Gastroesophageal sphincter (tissue), 4 donors: ENCODE data around the gene LGI2. TPM values are rescaled to one million over a fixed set of nuclear protein-coding genes. Genes with fewer than 3 reads are reported as not detected.

Experiments used
- ATAC-seq: fragments of 150-250 bp; one replicate; pipeline ENCODE4 v1.9.1; 2016; ENCODE audit warnings: mild to moderate bottlenecking, moderate library complexity
- H3K27ac ChIP-seq, 4 donors: fragments of 200-600 bp; sonication (generic) in 3 of 4; 1 replicate in 3 of 4; 2 replicates in 1 of 4; pipeline ENCODE4 v1.5.1; 2016 to 2019
- H3K27me3 ChIP-seq: fragments of 200-600 bp; sonication (generic); one replicate; pipeline ENCODE4 v1.5.1; 2019
- H3K36me3 ChIP-seq, 2 donors: fragments of 200-600 bp; sonication (generic); one replicate each; pipeline ENCODE4 v1.5.1; 2019; ENCODE audit warnings: control low read depth in 1 of 2
- H3K4me1 ChIP-seq, 3 donors: fragments of 200-600 bp; sonication (generic); 1 replicate in 2 of 3; 2 replicates in 1 of 3; pipeline ENCODE4 v1.5.1; 2016 to 2019; ENCODE audit warnings: control low read depth in 2 of 3
- H3K4me3 ChIP-seq, 2 donors: fragments of 200-600 bp; sonication (generic); one replicate each; pipeline ENCODE4 v1.5.1; 2019; ENCODE audit warnings: mild to moderate bottlenecking in 1 of 2, moderate library complexity in 1 of 2
- H3K9me3 ChIP-seq, 3 donors: fragments of 200-600 bp; sonication (generic); one replicate each; pipeline ENCODE4 v1.5.1; 2017 to 2019; ENCODE audit warnings: control low read depth in 2 of 3
- CTCF ChIP-seq, 4 experiments: fragments of 200-600 bp in 2 of 4; fragments of 450-650 bp in 2 of 4; sonication (generic) in 1 of 4; IDR thresholded peaks; one replicate each; pipeline ENCODE4 v1.5.1; 2017 to 2019; ENCODE audit warnings: antibody characterized with exemption in 4 of 4, mild to moderate bottlenecking in 2 of 4, moderate library complexity in 2 of 4
- EP300 ChIP-seq: sonication (generic); formaldehyde crosslinking; IDR thresholded peaks from one replicate; pipeline ENCODE4 v1.6.1; 2017; ENCODE audit warnings: antibody characterized with exemption, mild to moderate bottlenecking
- POLR2A ChIP-seq, 2 donors: fragments of 450-650 bp; IDR thresholded peaks; one replicate each; pipeline ENCODE4 v1.6.1; 2017; ENCODE audit warnings: antibody characterized with exemption in 2 of 2, mild to moderate bottlenecking in 2 of 2, moderate library complexity in 1 of 2
- POLR2AphosphoS5 ChIP-seq: sonication (generic); formaldehyde crosslinking; IDR thresholded peaks from one replicate; pipeline ENCODE4 v1.6.1; 2017; ENCODE audit warnings: antibody characterized with exemption
- WGBS, 2 donors: methylation state at CpG; one replicate each; pipeline ENCODE4 v1.1.5; 2018; ENCODE audit warnings: low coverage in 1 of 2; 5-methylcytosine and 5-hydroxymethylcytosine counted together
- total RNA-seq, 4 donors: library from RNA; depleted of rRNA; stranded (reverse); fragments of >200 nt; gene quantifications; one replicate each; pipeline ENCODE4 v1.1.0, GENCODE V29; 2016

The LGI2 gene
- total RNA-seq, 4 donors from 2014 or later: 3.2 to 23.0 (median 11.9) TPM

- WGBS, 2 donors: 80 to 89% methylated on average over 1 to 4 of the region's 6 CpGs
- Histone ChIP-seq H3K4me3 (no peak overlapping the region), H3K27ac (no peak overlapping the region), H3K9me3 (no peaks in the 10 kb centered on the region), H3K4me1 (no peaks in the 10 kb centered on the region), H3K36me3 (no peaks in the 10 kb centered on the region), H3K27me3 (no peaks in the 10 kb centered on the region)
- no peak for ATAC-seq
- TF ChIP-seq POLR2A (IDR thresholded peaks at IDR 0.05): no peak
- no peak for TF ChIP-seq EP300
- TF ChIP-seq POLR2AphosphoS5: no peak
- no peak for TF ChIP-seq CTCF (IDR thresholded peaks at IDR 0.05)
These were observed 62.5 kb downstream of the LGI2 start for GRCh38 chr4:24968278-24968677.

- H3K27ac ChIP-seq: no peak overlapping the region
- no peak overlapping the region for H3K4me3 ChIP-seq
- no peaks in the 10 kb centered on the region for H3K4me1 ChIP-seq
- WGBS, 2 donors: 76 to 82% methylated on average over 3 of the region's 4 CpGs
- no peaks in the 10 kb centered on the region for H3K36me3 ChIP-seq
- no peaks in the 10 kb centered on the region for H3K9me3 ChIP-seq
- TF ChIP-seq POLR2AphosphoS5 (no peak), EP300 (no peak), CTCF (IDR thresholded peaks at IDR 0.05) (no peak), POLR2A (IDR thresholded peaks at IDR 0.05) (no peak)
- no peaks in the 10 kb centered on the region for H3K27me3 ChIP-seq
- ATAC-seq: no peak
These were observed 63.4 kb downstream of the LGI2 start for GRCh38 chr4:24967346-24967745.

- 50 to 80% methylated on average over 1 to 5 of the region's 7 CpGs for WGBS, 2 donors
- no peak overlapping the region for H3K4me3 ChIP-seq
- H3K4me1 ChIP-seq: no peaks in the 10 kb centered on the region
- TF ChIP-seq EP300: no peak
- no peak for TF ChIP-seq CTCF (IDR thresholded peaks at IDR 0.05)
- TF ChIP-seq POLR2AphosphoS5: no peak
- H3K36me3 ChIP-seq: no peaks in the 10 kb centered on the region
- no peak overlapping the region for H3K27ac ChIP-seq
- ATAC-seq: no peak
- no peaks in the 10 kb centered on the region for H3K27me3 ChIP-seq
- H3K9me3 ChIP-seq: no peaks in the 10 kb centered on the region
These were observed 64.7 kb downstream of the LGI2 start for GRCh38 chr4:24966076-24966475.

GRCh38 chr4:24965627-24966026 lies 65.1 kb downstream of the LGI2 start:
- no peaks in the 10 kb centered on the region for H3K36me3 ChIP-seq
- H3K27ac ChIP-seq: no peak overlapping the region
- no peaks in the 10 kb centered on the region for H3K27me3 ChIP-seq
- 91 to 94% methylated on average over 7 to 8 of the region's 9 CpGs for WGBS, 2 donors
- no peak overlapping the region for H3K4me3 ChIP-seq
- no peaks in the 10 kb centered on the region for H3K4me1 ChIP-seq
- no peak for ATAC-seq
- no peaks in the 10 kb centered on the region for H3K9me3 ChIP-seq
- TF ChIP-seq POLR2AphosphoS5: no peak

GRCh38 chr4:24963277-24963676 lies 67.5 kb downstream of the LGI2 start:
- TF ChIP-seq CTCF (IDR thresholded peaks at IDR 0.05) (no peak), POLR2AphosphoS5 (no peak), POLR2A (IDR thresholded peaks at IDR 0.05) (no peak), EP300 (no peak)
- 75% methylated on average over 2 of the region's 2 CpGs; no CpG with 5 or more reads in 1 of the 2 donors for WGBS, 2 donors
- H3K4me3 ChIP-seq: no peak overlapping the region

More at GRCh38 chr4:24963277-24963676, 67.5 kb downstream of the LGI2 start:
- no peaks in the 10 kb centered on the region for H3K9me3 ChIP-seq
- H3K4me1 ChIP-seq: no peaks in the 10 kb centered on the region
- no peak overlapping the region for H3K27ac ChIP-seq
- H3K36me3 ChIP-seq: no peaks in the 10 kb centered on the region
- no peak for ATAC-seq
- no peaks in the 10 kb centered on the region for H3K27me3 ChIP-seq
